HepG2 (cell line): ENCODE results near the gene BCDIN3D. TPM values are rescaled to one million over a fixed set of nuclear protein-coding genes. Genes with fewer than 3 reads are reported as not detected.

Experiments
- ARID2 ChIP-seq: sonication (generic); formaldehyde crosslinking; IDR thresholded peaks from 2 replicates; pipeline ENCODE4 v1.8.1; 2022; ENCODE audit warnings: mild to moderate bottlenecking, missing genetic modification reagents, borderline replicate concordance
- ETV5 ChIP-seq: IDR thresholded peaks from 2 replicates; pipeline ENCODE4 v1.6.1; 2018; ENCODE audit warnings: missing biosample characterization, missing genetic modification reagents, inconsistent platforms, borderline replicate concordance
- NFE2L2 ChIP-seq: fragments of 150-350 bp; IDR thresholded peaks from 2 replicates; pipeline ENCODE4 v1.6.1; 2014; ENCODE audit warnings: low read length
- SOX6 ChIP-seq, 2 experiments: fragments of 450-650 bp in 1 of 2; sonication (generic) in 1 of 2; formaldehyde crosslinking in 1 of 2; IDR thresholded peaks; 2 replicates each; pipeline versions ENCODE4 v1.4.0 to v1.6.1; 2017 to 2020; ENCODE audit warnings: antibody characterized with exemption in 1 of 2, mild to moderate bottlenecking in 1 of 2, missing genetic modification reagents in 1 of 2
- TAF1 ChIP-seq: sonication (generic); formaldehyde crosslinking; IDR thresholded peaks from 2 replicates; pipeline ENCODE4 v1.4.0; 2020; ENCODE audit warnings: missing genetic modification reagents
- ZBTB42 ChIP-seq: sonication (generic); formaldehyde crosslinking; IDR thresholded peaks from 2 replicates; pipeline ENCODE4 v1.5.0; 2020; ENCODE audit warnings: mild to moderate bottlenecking, missing genetic modification reagents
- ZFP36L2 ChIP-seq: sonication (generic); formaldehyde crosslinking; IDR thresholded peaks from 2 replicates; pipeline ENCODE4 v1.4.0; 2020; ENCODE audit warnings: missing genetic modification reagents
- ZNF138 ChIP-seq: sonication (generic); formaldehyde crosslinking; IDR thresholded peaks from 2 replicates; pipeline ENCODE4 v1.5.0; 2020; ENCODE audit warnings: mild to moderate bottlenecking, low read depth, missing genetic modification reagents
- ZNF253 ChIP-seq: sonication (generic); formaldehyde crosslinking; IDR thresholded peaks from 2 replicates; pipeline ENCODE4 v1.8.0; 2022; ENCODE audit warnings: mild to moderate bottlenecking, missing genetic modification reagents, borderline replicate concordance
- ZNF737 ChIP-seq: sonication (generic); formaldehyde crosslinking; IDR thresholded peaks from 2 replicates; pipeline ENCODE4 v1.5.0; 2020; ENCODE audit warnings: missing genetic modification reagents, mild to moderate bottlenecking, borderline replicate concordance
- ZNF878 ChIP-seq: sonication (generic); formaldehyde crosslinking; IDR thresholded peaks from 2 replicates; pipeline ENCODE4 v1.8.1; 2023; ENCODE audit warnings: mild to moderate bottlenecking, missing genetic modification reagents, moderate library complexity
- polyA plus RNA-seq, 8 experiments: library from polyadenylated mRNA; depleted of rRNA in 3 of 8; stranded (reverse) in 7 of 8; unstranded in 1 of 8; fragments of >200 nt; fragmentation: Illumina TruSeq in 4 of 8; extraction: Trizol in 4 of 8; gene quantifications; 2 replicates each; pipeline versions ENCODE4 v1.2.1 to v1.2.3, GENCODE V29; 2011 to 2016; ENCODE audit warnings: low read depth in 4 of 8, missing spikeins in 1 of 8, mixed read lengths in 1 of 8; ENCODE audit not compliant: insufficient read depth in 1 of 8
- total RNA-seq, 5 experiments: library from RNA; depleted of rRNA; stranded (reverse); fragments of >200 nt; fragmentation: Illumina TruSeq; extraction: Trizol; gene quantifications; 2 replicates each; pipeline ENCODE4 v1.2.3, GENCODE V29; 2016; ENCODE audit warnings: low read depth in 1 of 5
- TF ChIP-seq, protein P1 (sequence below): sonication (generic); formaldehyde crosslinking; IDR thresholded peaks from 2 replicates; pipeline ENCODE4 v1.5.0; 2020; ENCODE audit warnings: missing genetic modification reagents, mild to moderate bottlenecking, borderline replicate concordance
- TF ChIP-seq, protein P2 (sequence below): sonication (generic); formaldehyde crosslinking; IDR thresholded peaks from 2 replicates; pipeline ENCODE4 v1.4.0; 2020; ENCODE audit warnings: missing genetic modification reagents, borderline replicate concordance
- TF ChIP-seq, protein P3 (sequence below): sonication (generic); formaldehyde crosslinking; IDR thresholded peaks from 2 replicates; pipeline ENCODE4 v1.4.0; 2020; ENCODE audit warnings: mild to moderate bottlenecking, missing genetic modification reagents, borderline replicate concordance
- TF ChIP-seq, protein P4 (sequence below): IDR thresholded peaks from 2 replicates; pipeline ENCODE4 v1.6.1; 2012; ENCODE audit warnings: inconsistent platforms
- TF ChIP-seq, protein P5 (sequence below): IDR thresholded peaks from 2 replicates; pipeline ENCODE4 v1.6.1; 2018; ENCODE audit warnings: missing genetic modification reagents
- TF ChIP-seq, protein P6 (sequence below): sonication (generic); formaldehyde crosslinking; IDR thresholded peaks from 2 replicates; pipeline ENCODE4 v1.4.0; 2020; ENCODE audit warnings: missing genetic modification reagents

The BCDIN3D gene
- total and polyA plus RNA-seq, 2 of the 13 experiments (the other 11 are each of a cell fraction or from before 2014, with no cell fraction given): 2.2 to 2.5 TPM

DNA sequence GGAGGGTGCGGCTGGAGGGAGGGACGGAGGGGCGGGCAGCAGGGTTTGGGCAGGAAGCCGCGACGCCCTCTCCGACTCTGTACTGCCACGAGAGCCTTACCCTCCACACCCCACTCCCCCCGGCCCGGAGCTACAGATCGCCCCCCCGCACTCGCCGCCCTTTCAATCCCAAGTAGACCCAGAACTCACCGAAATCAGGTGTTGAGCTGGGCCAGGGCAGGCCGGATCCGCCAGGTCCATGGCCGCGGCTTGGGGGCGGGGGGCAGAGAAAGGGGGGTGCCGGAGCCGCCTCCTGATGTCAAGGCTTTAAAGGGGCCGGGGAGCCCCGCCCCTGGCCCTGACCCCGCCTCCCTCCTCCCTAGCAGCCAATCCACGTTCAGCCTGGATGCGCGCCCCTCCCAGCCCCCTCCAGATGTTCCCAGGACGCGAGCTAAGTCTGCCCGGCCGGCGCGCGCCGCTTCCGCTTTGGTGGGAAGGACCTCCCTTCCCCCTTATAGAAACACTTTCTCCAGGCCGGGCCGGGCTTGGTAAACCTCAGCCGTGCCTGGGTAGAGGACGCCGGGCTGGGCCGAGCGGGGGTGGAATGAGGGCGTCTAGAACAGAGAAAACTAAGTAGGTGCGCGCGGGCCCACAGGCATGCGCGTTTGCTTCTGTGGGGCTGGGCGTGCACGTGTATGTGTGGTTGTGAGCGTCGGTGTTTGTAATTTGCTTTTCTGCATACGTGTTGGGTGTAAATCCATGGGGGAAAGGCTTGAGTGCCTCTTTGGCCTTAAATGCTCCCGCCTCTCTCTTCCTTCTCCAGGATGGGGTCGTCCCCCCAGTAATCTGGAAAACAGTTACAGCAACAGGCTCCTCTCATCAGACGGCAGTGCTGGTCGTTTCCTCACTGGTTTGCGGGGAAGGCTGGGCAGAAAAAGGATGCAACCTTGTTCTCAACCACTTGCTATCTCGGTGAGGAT lies 14.5 kb downstream of the BCDIN3D start, which contains the start of gene NCKAP5L (continued):
- TF ChIP-seq, protein P1, sequence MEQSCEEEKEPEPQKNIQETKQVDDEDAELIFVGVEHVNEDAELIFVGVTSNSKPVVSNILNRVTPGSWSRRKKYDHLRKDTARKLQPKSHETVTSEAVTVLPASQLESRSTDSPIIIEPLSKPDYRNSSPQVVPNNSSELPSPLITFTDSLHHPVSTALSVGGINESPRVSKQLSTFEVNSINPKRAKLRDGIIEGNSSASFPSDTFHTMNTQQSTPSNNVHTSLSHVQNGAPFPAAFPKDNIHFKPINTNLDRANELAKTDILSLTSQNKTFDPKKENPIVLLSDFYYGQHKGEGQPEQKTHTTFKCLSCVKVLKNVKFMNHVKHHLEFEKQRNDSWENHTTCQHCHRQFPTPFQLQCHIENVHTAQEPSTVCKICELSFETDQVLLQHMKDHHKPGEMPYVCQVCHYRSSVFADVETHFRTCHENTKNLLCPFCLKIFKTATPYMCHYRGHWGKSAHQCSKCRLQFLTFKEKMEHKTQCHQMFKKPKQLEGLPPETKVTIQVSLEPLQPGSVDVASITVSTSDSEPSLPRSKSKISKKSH (CRISPR knock-in tag): 0 out of 2 replicates have a peak, but pooled peaks have one; percentile 26
- TF ChIP-seq, protein P2, sequence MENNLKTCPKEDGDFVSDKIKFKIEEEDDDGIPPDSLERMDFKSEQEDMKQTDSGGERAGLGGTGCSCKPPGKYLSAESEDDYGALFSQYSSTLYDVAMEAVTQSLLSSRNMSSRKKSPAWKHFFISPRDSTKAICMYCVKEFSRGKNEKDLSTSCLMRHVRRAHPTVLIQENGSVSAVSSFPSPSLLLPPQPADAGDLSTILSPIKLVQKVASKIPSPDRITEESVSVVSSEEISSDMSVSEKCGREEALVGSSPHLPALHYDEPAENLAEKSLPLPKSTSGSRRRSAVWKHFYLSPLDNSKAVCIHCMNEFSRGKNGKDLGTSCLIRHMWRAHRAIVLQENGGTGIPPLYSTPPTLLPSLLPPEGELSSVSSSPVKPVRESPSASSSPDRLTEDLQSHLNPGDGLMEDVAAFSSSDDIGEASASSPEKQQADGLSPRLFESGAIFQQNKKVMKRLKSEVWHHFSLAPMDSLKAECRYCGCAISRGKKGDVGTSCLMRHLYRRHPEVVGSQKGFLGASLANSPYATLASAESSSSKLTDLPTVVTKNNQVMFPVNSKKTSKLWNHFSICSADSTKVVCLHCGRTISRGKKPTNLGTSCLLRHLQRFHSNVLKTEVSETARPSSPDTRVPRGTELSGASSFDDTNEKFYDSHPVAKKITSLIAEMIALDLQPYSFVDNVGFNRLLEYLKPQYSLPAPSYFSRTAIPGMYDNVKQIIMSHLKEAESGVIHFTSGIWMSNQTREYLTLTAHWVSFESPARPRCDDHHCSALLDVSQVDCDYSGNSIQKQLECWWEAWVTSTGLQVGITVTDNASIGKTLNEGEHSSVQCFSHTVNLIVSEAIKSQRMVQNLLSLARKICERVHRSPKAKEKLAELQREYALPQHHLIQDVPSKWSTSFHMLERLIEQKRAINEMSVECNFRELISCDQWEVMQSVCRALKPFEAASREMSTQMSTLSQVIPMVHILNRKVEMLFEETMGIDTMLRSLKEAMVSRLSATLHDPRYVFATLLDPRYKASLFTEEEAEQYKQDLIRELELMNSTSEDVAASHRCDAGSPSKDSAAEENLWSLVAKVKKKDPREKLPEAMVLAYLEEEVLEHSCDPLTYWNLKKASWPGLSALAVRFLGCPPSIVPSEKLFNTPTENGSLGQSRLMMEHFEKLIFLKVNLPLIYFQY (CRISPR knock-in tag): peak; percentile 70; the same call in 1 of the 2 replicates
- TF ChIP-seq, protein P3, sequence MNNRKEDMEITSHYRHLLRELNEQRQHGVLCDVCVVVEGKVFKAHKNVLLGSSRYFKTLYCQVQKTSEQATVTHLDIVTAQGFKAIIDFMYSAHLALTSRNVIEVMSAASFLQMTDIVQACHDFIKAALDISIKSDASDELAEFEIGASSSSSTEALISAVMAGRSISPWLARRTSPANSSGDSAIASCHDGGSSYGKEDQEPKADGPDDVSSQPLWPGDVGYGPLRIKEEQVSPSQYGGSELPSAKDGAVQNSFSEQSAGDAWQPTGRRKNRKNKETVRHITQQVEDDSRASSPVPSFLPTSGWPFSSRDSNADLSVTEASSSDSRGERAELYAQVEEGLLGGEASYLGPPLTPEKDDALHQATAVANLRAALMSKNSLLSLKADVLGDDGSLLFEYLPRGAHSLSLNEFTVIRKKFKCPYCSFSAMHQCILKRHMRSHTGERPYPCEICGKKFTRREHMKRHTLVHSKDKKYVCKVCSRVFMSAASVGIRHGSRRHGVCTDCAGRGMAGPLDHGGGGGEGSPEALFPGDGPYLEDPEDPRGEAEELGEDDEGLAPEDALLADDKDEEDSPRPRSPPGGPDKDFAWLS: no peak
- TF ChIP-seq ZNF253 (CRISPR knock-in tag) (peak; percentile 66; the same call in 1 of the 2 replicates), SOX6 (IDR thresholded peaks at IDR 0.05) (no peak), SOX6 (CRISPR knock-in tag; IDR thresholded peaks at IDR 0.05) (0 out of 2 replicates have a peak, but pooled peaks have one; percentile 16), ZFP36L2 (CRISPR knock-in tag) (no peak), TAF1 (CRISPR knock-in tag) (peak; percentile 82), ZNF737 (CRISPR knock-in tag) (peak; percentile 30; the same call in 1 of the 2 replicates), ARID2 (CRISPR knock-in tag) (peak; percentile 83; the same call in 1 of the 2 replicates), ZNF138 (CRISPR knock-in tag) (no peak), ETV5 (peak; percentile 82; the same call in 1 of the 2 replicates), ZBTB42 (peak; percentile 99), ZNF878 (no peak), NFE2L2 (no peak)
- TF ChIP-seq, protein P4, sequence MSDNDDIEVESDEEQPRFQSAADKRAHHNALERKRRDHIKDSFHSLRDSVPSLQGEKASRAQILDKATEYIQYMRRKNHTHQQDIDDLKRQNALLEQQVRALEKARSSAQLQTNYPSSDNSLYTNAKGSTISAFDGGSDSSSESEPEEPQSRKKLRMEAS: peak; percentile 69
- TF ChIP-seq, protein P5, sequence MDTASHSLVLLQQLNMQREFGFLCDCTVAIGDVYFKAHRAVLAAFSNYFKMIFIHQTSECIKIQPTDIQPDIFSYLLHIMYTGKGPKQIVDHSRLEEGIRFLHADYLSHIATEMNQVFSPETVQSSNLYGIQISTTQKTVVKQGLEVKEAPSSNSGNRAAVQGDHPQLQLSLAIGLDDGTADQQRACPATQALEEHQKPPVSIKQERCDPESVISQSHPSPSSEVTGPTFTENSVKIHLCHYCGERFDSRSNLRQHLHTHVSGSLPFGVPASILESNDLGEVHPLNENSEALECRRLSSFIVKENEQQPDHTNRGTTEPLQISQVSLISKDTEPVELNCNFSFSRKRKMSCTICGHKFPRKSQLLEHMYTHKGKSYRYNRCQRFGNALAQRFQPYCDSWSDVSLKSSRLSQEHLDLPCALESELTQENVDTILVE (CRISPR knock-in tag): peak; percentile 53; the same call in 1 of the 2 replicates
- TF ChIP-seq, protein P6, sequence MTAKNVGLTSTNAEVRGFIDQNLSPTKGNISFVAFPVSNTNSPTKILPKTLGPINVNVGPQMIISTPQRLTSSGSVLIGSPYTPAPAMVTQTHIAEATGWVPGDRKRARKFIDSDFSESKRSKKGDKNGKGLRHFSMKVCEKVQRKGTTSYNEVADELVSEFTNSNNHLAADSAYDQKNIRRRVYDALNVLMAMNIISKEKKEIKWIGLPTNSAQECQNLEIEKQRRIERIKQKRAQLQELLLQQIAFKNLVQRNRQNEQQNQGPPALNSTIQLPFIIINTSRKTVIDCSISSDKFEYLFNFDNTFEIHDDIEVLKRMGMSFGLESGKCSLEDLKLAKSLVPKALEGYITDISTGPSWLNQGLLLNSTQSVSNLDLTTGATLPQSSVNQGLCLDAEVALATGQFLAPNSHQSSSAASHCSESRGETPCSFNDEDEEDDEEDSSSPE (CRISPR knock-in tag): peak; percentile 56; the same call in 1 of the 2 replicates
